ENCODE results near the gene MEIOC.
"Not testable (repeated sequence)": the region's sequence is repeated elsewhere in the genome, so short reads cannot be mapped to it uniquely, and the experiment has no call there.

Gene MEIOC

DNA sequence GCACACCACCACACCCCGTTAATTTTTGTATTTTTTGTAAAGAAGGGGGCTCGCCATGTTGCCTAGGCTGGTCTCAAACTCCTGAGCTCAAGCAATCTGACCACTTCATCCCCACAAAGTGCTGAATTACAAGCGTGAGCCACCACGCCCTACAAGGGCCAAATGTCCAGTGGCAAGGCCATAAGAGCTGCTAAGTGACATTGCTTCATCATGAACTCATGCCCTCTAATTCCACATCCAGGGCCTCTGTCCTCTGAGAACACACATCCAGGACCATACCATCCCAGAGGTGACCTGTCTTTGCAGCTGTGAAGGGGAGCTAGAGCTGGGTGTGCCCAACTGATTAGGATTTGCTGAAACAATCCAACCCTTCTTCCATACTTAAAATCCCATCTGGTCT lies 25.6 kb upstream of the MEIOC start:
- no peak overlapping the region for H3K9ac ChIP-seq (ENCODE audit: low read length)
- no peaks in the 10 kb centered on the region for H3K36me3 ChIP-seq (ENCODE audit: control insufficient read depth in 1 of 2, insufficient read depth in 2 of 2, low read length in 2 of 2)
- no peak for DNase-seq
- no peak overlapping the region for H3K27ac ChIP-seq (ENCODE audit: low read depth, low read length)
- no peak overlapping the region for H2BK5ac ChIP-seq (ENCODE audit: low read depth, low read length, poor library complexity)
- H4K12ac ChIP-seq (ENCODE audit: low read depth, low read length) = no peak overlapping the region
- no peak overlapping the region for H2AFZ ChIP-seq (ENCODE audit: insufficient read depth, low read length, poor library complexity)
- H3K79me1 ChIP-seq (ENCODE audit: low read length) = peaks cover 2% of the 10 kb centered on the region
- no CpG with 5 or more reads among the region's 4 CpGs for WGBS (ENCODE audit: extremely low coverage, insufficient coverage, insufficient read length)
- no peak overlapping the region for H3K18ac ChIP-seq (ENCODE audit: low read length)
- no peaks in the 10 kb centered on the region for H3K9me3 ChIP-seq (ENCODE audit: insufficient read depth, low read depth, low read length)
- no peak overlapping the region for H4K91ac ChIP-seq (ENCODE audit: low read depth, low read length)
- no peaks in the 10 kb centered on the region for H3K79me2 ChIP-seq (ENCODE audit: control insufficient read depth, insufficient read depth, low read length, poor library complexity)
- peaks cover 2 to 6% of the 10 kb centered on the region in 2 experiments for H3K4me1 ChIP-seq (ENCODE audit: control insufficient read depth in 1 of 2, insufficient read depth in 2 of 2, low read length in 2 of 2)
- H2BK120ac ChIP-seq (ENCODE audit: insufficient read depth, low read length, poor library complexity) = no peak overlapping the region
- H2BK12ac ChIP-seq (ENCODE audit: low read length) = no peak overlapping the region
- H3K4ac ChIP-seq (ENCODE audit: low read depth, low read length) = no peak overlapping the region
- H3K14ac ChIP-seq (ENCODE audit: low read length) = no peak overlapping the region
- H3K27me3 ChIP-seq (ENCODE audit: insufficient read depth, low read length) = no peaks in the 10 kb centered on the region
- H2AK5ac ChIP-seq (ENCODE audit: low read length) = no peak overlapping the region
- no peak overlapping the region for H3K4me2 ChIP-seq (ENCODE audit: low read length)
- no peak overlapping the region for H3K4me3 ChIP-seq (ENCODE audit: low read depth, low read length)
- H3K23ac ChIP-seq (ENCODE audit: low read length) = no peak overlapping the region
- H4K8ac ChIP-seq (ENCODE audit: low read depth, low read length) = no peak overlapping the region

DNA sequence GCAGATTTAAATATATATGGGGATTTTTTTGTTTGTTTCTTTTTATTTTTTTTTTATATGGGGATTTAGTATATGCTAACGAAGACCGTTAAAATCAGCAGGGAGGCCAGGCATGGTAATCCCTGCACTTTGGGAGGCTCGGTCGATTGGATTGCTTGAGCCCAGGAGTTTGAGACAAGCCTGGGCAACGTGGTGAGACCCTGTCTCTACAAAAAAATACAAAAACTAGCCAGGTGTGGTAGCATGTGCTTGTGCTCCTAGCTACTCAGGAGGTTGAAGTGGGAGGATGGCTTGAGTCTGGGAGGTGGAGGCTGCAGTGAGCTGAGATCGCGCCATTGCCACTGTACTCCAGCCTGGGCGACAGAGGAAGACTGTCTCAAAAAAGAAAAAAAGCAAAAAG lies 22.3 kb upstream of the MEIOC start:
- no peak overlapping the region for H4K8ac ChIP-seq (ENCODE audit: low read depth, low read length)
- no CpG with 5 or more reads among the region's 8 CpGs for WGBS (ENCODE audit: extremely low coverage, insufficient coverage, insufficient read length)
- no peak overlapping the region for H2BK5ac ChIP-seq (ENCODE audit: low read depth, low read length, poor library complexity)

DNA sequence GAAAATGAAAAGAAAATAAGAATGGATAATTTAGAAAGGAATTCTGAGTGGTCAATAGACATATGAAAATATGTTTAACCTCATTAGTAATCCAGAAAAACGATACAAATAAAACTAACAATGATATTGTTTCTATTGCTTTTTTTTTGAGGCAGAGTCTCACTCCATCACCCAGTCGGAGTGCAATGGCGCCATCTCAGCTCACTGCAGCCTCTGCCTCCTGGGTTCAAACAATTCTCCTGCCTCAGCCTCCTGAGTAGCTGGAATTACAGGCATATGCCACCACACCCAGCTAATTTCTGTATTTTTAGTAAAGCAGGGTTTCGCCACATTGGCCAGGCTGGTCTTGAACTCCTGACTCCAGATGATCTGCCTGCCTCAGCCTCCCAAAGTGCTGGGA lies 21.9 kb upstream of the MEIOC start:
- not testable (repeated sequence) for H2BK5ac ChIP-seq (ENCODE audit: low read depth, low read length, poor library complexity); H3K79me1 ChIP-seq (ENCODE audit: low read length); H3K4me1 ChIP-seq (ENCODE audit: control insufficient read depth in 1 of 2, insufficient read depth in 2 of 2, low read length in 2 of 2); H2BK120ac ChIP-seq (ENCODE audit: insufficient read depth, low read length, poor library complexity); H3K4me2 ChIP-seq (ENCODE audit: low read length); H4K12ac ChIP-seq (ENCODE audit: low read depth, low read length); H4K8ac ChIP-seq (ENCODE audit: low read depth, low read length); H2AK5ac ChIP-seq (ENCODE audit: low read length); H3K27me3 ChIP-seq (ENCODE audit: insufficient read depth, low read length); H3K9ac ChIP-seq (ENCODE audit: low read length); H2BK12ac ChIP-seq (ENCODE audit: low read length); H3K36me3 ChIP-seq (ENCODE audit: control insufficient read depth in 1 of 2, insufficient read depth in 2 of 2, low read length in 2 of 2); DNase-seq; H3K4ac ChIP-seq (ENCODE audit: low read depth, low read length); H3K79me2 ChIP-seq (ENCODE audit: control insufficient read depth, insufficient read depth, low read length, poor library complexity); H3K14ac ChIP-seq (ENCODE audit: low read length); H3K23ac ChIP-seq (ENCODE audit: low read length); H3K27ac ChIP-seq (ENCODE audit: low read depth, low read length); H3K9me3 ChIP-seq (ENCODE audit: insufficient read depth, low read depth, low read length); H4K91ac ChIP-seq (ENCODE audit: low read depth, low read length); H3K4me3 ChIP-seq (ENCODE audit: low read depth, low read length); H3K18ac ChIP-seq (ENCODE audit: low read length); H2AFZ ChIP-seq (ENCODE audit: insufficient read depth, low read length, poor library complexity)
- no CpG with 5 or more reads among the region's 4 CpGs for WGBS (ENCODE audit: extremely low coverage, insufficient coverage, insufficient read length)

More for the DNA sequence above, 22.3 kb upstream of the MEIOC start:
- Histone ChIP-seq H3K79me1 (ENCODE audit: low read length) (peaks cover 2% of the 10 kb centered on the region), H3K4me3 (ENCODE audit: low read depth, low read length) (no peak overlapping the region), H3K14ac (ENCODE audit: low read length) (no peak overlapping the region), H2AFZ (ENCODE audit: insufficient read depth, low read length, poor library complexity) (no peak overlapping the region), H4K91ac (ENCODE audit: low read depth, low read length) (no peak overlapping the region), H3K4ac (ENCODE audit: low read depth, low read length) (no peak overlapping the region), H3K27ac (ENCODE audit: low read depth, low read length) (no peak overlapping the region), H2AK5ac (ENCODE audit: low read length) (no peak overlapping the region), H2BK12ac (ENCODE audit: low read length) (peak overlapping the region; percentile 72), H4K12ac (ENCODE audit: low read depth, low read length) (no peak overlapping the region), H3K79me2 (ENCODE audit: control insufficient read depth, insufficient read depth, low read length, poor library complexity) (no peaks in the 10 kb centered on the region), H3K23ac (ENCODE audit: low read length) (no peak overlapping the region), H3K9me3 (ENCODE audit: insufficient read depth, low read depth, low read length) (no peaks in the 10 kb centered on the region), H3K18ac (ENCODE audit: low read length) (no peak overlapping the region), H3K4me2 (ENCODE audit: low read length) (no peak overlapping the region), H2BK120ac (ENCODE audit: insufficient read depth, low read length, poor library complexity) (no peak overlapping the region), H3K9ac (ENCODE audit: low read length) (no peak overlapping the region), H3K36me3 (ENCODE audit: control insufficient read depth in 1 of 2, insufficient read depth in 2 of 2, low read length in 2 of 2) (no peaks in the 10 kb centered on the region), H3K27me3 (ENCODE audit: insufficient read depth, low read length) (no peaks in the 10 kb centered on the region), H3K4me1 (ENCODE audit: control insufficient read depth in 1 of 2, insufficient read depth in 2 of 2, low read length in 2 of 2) (no peaks in the 10 kb centered on the region)
- no peak for DNase-seq

DNA sequence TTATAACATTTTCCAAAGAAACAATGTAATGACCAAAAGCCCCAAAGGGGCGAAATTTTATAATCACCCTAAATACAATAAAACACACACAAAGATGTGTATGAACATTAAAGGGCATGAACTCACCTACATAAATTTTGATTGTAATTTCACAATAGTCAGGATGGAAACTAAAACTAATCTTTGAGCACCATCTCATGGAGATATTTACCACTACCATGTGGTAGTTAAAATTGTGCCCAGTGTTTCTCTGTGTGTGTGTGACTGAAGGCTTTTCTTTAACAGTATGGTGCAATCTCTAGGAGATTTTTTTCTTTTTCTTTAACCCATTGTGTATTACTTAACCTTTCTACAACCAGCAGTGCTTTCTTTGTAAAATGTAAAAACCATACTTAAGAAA lies 19.7 kb upstream of the MEIOC start:
- no peak overlapping the region for H4K8ac ChIP-seq (ENCODE audit: low read depth, low read length)
- no peak overlapping the region for H4K91ac ChIP-seq (ENCODE audit: low read depth, low read length)
- no peak overlapping the region for H4K12ac ChIP-seq (ENCODE audit: low read depth, low read length)
- no peak overlapping the region for H3K27ac ChIP-seq (ENCODE audit: low read depth, low read length)
- no peaks in the 10 kb centered on the region for H3K9me3 ChIP-seq (ENCODE audit: insufficient read depth, low read depth, low read length)
- peaks cover 2% of the 10 kb centered on the region for H3K79me1 ChIP-seq (ENCODE audit: low read length)
- H3K4me3 ChIP-seq (ENCODE audit: low read depth, low read length) = no peak overlapping the region
- H3K18ac ChIP-seq (ENCODE audit: low read length) = no peak overlapping the region
- no peak overlapping the region for H3K4ac ChIP-seq (ENCODE audit: low read depth, low read length)
- no peaks in the 10 kb centered on the region for H3K4me1 ChIP-seq (ENCODE audit: control insufficient read depth in 1 of 2, insufficient read depth in 2 of 2, low read length in 2 of 2)
- no peak overlapping the region for H2AFZ ChIP-seq (ENCODE audit: insufficient read depth, low read length, poor library complexity)
- no peak overlapping the region for H2BK120ac ChIP-seq (ENCODE audit: insufficient read depth, low read length, poor library complexity)
- H3K36me3 ChIP-seq (ENCODE audit: control insufficient read depth in 1 of 2, insufficient read depth in 2 of 2, low read length in 2 of 2) = no peaks in the 10 kb centered on the region
- peak in 1 of 2 donors; percentile 64 for DNase-seq
- H3K4me2 ChIP-seq (ENCODE audit: low read length) = no peak overlapping the region
- H3K79me2 ChIP-seq (ENCODE audit: control insufficient read depth, insufficient read depth, low read length, poor library complexity) = no peaks in the 10 kb centered on the region
- H3K14ac ChIP-seq (ENCODE audit: low read length) = no peak overlapping the region
- no peak overlapping the region for H2AK5ac ChIP-seq (ENCODE audit: low read length)
- no peak overlapping the region for H2BK12ac ChIP-seq (ENCODE audit: low read length)
- no peak overlapping the region for H2BK5ac ChIP-seq (ENCODE audit: low read depth, low read length, poor library complexity)
- no peaks in the 10 kb centered on the region for H3K27me3 ChIP-seq (ENCODE audit: insufficient read depth, low read length)
- H3K9ac ChIP-seq (ENCODE audit: low read length) = no peak overlapping the region
- no CpG with 5 or more reads among the region's 1 CpG for WGBS (ENCODE audit: extremely low coverage, insufficient coverage, insufficient read length)
- no peak overlapping the region for H3K23ac ChIP-seq (ENCODE audit: low read length)

All from trophoblast cell (in vitro differentiated cells and primary cell).